Omental fat pad (tissue), 4 donors: ENCODE measurements around the gene TOR4A. TPM values are rescaled to one million over a fixed set of nuclear protein-coding genes. Genes with fewer than 3 reads are reported as not detected.

Experiments used
- ATAC-seq: fragments of 150-250 bp; one replicate; pipeline ENCODE4 v1.9.1; 2016; ENCODE audit warnings: mild to moderate bottlenecking, moderate library complexity; ENCODE audit not compliant: low FRiP score
- DNase-seq: peaks from one replicate; pipeline ENCODE4 v3.0.0-alpha.2; 2019; ENCODE audit warnings: low spot score
- CTCF ChIP-seq, 3 donors: fragments of 450-650 bp; IDR thresholded peaks; one replicate each; pipeline ENCODE4 v1.5.1; 2016 to 2017; ENCODE audit warnings: antibody characterized with exemption in 3 of 3, mild to moderate bottlenecking in 3 of 3, moderate library complexity in 2 of 3
- total RNA-seq, 4 donors: library from RNA; depleted of rRNA; stranded (reverse); fragments of >200 nt; gene quantifications; one replicate each; pipeline ENCODE4 v1.1.0, GENCODE V29; 2016

Gene TOR4A
- total RNA-seq, 4 donors from 2014 or later = 9.8 to 17.7 (median 11.6) TPM

GRCh38 chr9:137262909-137263285 lies 14.6 kb upstream of the TOR4A start:
- ATAC-seq = no peak

DNA sequence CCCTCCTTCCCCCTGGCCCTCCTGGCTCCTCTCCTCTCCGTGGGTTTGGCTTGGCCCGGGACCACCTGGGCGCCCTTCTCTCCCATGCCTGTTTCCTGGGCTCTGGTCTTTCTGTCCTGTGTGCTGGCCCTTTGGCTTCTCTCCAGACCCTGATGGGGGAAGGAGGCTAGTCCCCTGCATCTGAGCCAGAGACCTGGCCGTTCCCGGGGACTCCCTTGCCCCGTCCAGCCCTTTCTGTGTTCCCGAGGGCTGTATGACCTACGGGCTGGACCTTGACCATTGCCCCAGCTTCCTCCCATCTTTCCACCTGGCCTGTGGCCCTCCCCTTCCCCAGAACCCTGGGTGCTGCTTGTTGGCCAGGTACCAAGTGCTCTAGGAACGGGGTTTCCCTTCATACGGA lies 14.0 kb upstream of the TOR4A start:
- no peak for ATAC-seq
- TF ChIP-seq CTCF (IDR thresholded peaks at IDR 0.05) = no peak
- no peak for DNase-seq

More at GRCh38 chr9:137262909-137263285, 14.6 kb upstream of the TOR4A start:
- DNase-seq = no peak
- no peak for TF ChIP-seq CTCF (IDR thresholded peaks at IDR 0.05)

DNA sequence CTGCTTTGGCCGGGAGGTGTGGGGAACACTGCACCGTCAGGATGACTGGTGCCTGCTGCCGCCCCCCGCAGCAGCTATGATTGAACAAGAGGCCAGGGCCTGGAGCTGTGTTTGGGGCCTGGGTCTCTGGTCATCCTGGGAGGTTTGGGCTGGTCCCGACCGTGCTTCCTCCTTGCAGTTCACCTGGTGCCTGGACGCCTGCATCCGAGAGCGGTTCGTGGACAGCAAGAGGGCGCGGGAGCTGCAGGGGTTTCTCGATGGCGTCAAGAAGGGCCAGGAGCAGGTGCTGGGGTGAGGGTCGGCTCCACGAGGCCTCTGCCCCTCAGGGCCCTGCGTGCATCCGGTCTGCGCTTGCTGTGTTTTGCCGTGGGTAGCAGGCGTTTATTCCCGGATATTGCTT lies 13.5 kb upstream of the TOR4A start:
- DNase-seq = no peak
- no peak for ATAC-seq
- TF ChIP-seq CTCF (IDR thresholded peaks at IDR 0.05) = no peak

GRCh38 chr9:137265496-137266161 lies 11.9 kb upstream of the TOR4A start:
- ATAC-seq = no peak
- DNase-seq = no peak
- TF ChIP-seq CTCF (IDR thresholded peaks at IDR 0.05) = no peak

- no peak for ATAC-seq
- TF ChIP-seq CTCF (IDR thresholded peaks at IDR 0.05) = no peak
- no peak for DNase-seq
These were observed 11.4 kb upstream of the TOR4A start for GRCh38 chr9:137266162-137266527.

GRCh38 chr9:137266585-137267453 lies 10.7 kb upstream of the TOR4A start:
- no peak for TF ChIP-seq CTCF (IDR thresholded peaks at IDR 0.05)
- DNase-seq (no peak), ATAC-seq (no peak)
